Endothelial cell of umbilical vein (primary cell): Measurements from ENCODE around the gene TRAPPC10. TPM values are rescaled to one million over a fixed set of nuclear protein-coding genes. Genes with fewer than 3 reads are reported as not detected.

Experiments used
- BruUV-seq: library from RNA; stranded (reverse); fragments of 400-500 nt; replicated peaks from 2 replicates; lab custom pipeline; 2021; lab: Mats Ljungman, UMichigan
- CTCF ChIA-PET: fragments of 300-600, 350-600 bp; sonication (Branson Sonifier 250); formaldehyde crosslinking; loops from one replicate; lab custom pipeline; 2021; ENCODE audit warnings: antibody characterized with exemption, inconsistent platforms; lab: Charles Lee
- POLR2A ChIA-PET: fragments of 300-600, 350-600 bp; sonication (Branson Sonifier 250); formaldehyde crosslinking; loops from one replicate; lab custom pipeline; 2021; ENCODE audit warnings: antibody characterized with exemption, inconsistent platforms; lab: Charles Lee
- DNase-seq: peaks from one replicate; pipeline ENCODE4 v3.0.0-alpha.2; 2011; ENCODE audit warnings: low read depth, low spot score
- FAIRE-seq: peaks from 2 replicates; lab custom pipeline; 2011; peaks lifted over from hg19 to GRCh38; lab: Jason Lieb, UNC
- H2AFZ ChIP-seq: 2 replicates; pipeline ENCODE4 v1.6.0; 2012; ENCODE audit warnings: low read depth, low read length, control low read depth, inconsistent platforms
- H3K27ac ChIP-seq: 2 replicates; pipeline ENCODE4 v1.5.1; 2011; ENCODE audit warnings: low read depth, mild to moderate bottlenecking, control low read depth, low read length, moderate library complexity; ENCODE audit not compliant: insufficient read depth
- H3K27me3 ChIP-seq, 2 experiments: 2 replicates each; pipeline versions ENCODE4 v1.6.0 to v1.6.1; 2011; ENCODE audit warnings: low read length in 2 of 2, mixed read lengths in 1 of 2; ENCODE audit not compliant: control insufficient read depth in 2 of 2, insufficient read depth in 2 of 2
- H3K36me3 ChIP-seq, 2 experiments: 2 replicates in 1 of 2; 3 replicates in 1 of 2; pipeline ENCODE4 v1.5.1; 2011; ENCODE audit warnings: low read length in 2 of 2, mild to moderate bottlenecking in 1 of 2, moderate library complexity in 1 of 2; ENCODE audit not compliant: control insufficient read depth in 2 of 2, insufficient read depth in 2 of 2; ENCODE audit errors: extremely low read depth in 1 of 2
- H3K4me1 ChIP-seq: 3 replicates; pipeline ENCODE4 v1.5.1; 2011; ENCODE audit warnings: mild to moderate bottlenecking, low read length; ENCODE audit not compliant: control insufficient read depth, insufficient read depth; ENCODE audit errors: extremely low read depth
- H3K4me2 ChIP-seq: 2 replicates; pipeline ENCODE4 v1.6.1; 2011; ENCODE audit warnings: low read length, control low read depth, mixed read lengths; ENCODE audit not compliant: insufficient read depth
- H3K4me3 ChIP-seq, 3 experiments: fragments of 200-600 bp in 1 of 3; sonication (generic), shearing (Covaris generic) in 1 of 3; replicated peaks in 1 of 3; 2 replicates each; pipeline ENCODE4 v1.5.1; 2011 to 2016; ENCODE audit warnings: control low read depth in 3 of 3, low read length in 3 of 3, mild to moderate bottlenecking in 2 of 3, inconsistent platforms in 1 of 3, low read depth in 1 of 3, moderate library complexity in 1 of 3; ENCODE audit not compliant: insufficient read depth in 1 of 3
- H3K79me2 ChIP-seq: 2 replicates; pipeline ENCODE4 v1.6.0; 2012; ENCODE audit warnings: low read length, inconsistent platforms; ENCODE audit not compliant: control insufficient read depth, insufficient read depth
- H3K9ac ChIP-seq: replicated peaks from 2 replicates; pipeline ENCODE3; 2011; ENCODE audit warnings: low read length, control low read depth; ENCODE audit not compliant: insufficient read depth; ENCODE audit errors: extremely low read depth
- H3K9me1 ChIP-seq: replicated peaks from 3 replicates; pipeline ENCODE4 v1.6.0; 2011; ENCODE audit warnings: mild to moderate bottlenecking, low read length; ENCODE audit not compliant: control insufficient read depth, insufficient read depth; ENCODE audit errors: extremely low read depth
- H3K9me3 ChIP-seq: replicated peaks from 2 replicates; pipeline ENCODE4 v1.5.1; 2012; ENCODE audit warnings: low read length, inconsistent platforms; ENCODE audit not compliant: control insufficient read depth, insufficient read depth
- H4K20me1 ChIP-seq: replicated peaks from 2 replicates; pipeline ENCODE3; 2011; ENCODE audit warnings: mild to moderate bottlenecking, low read length; ENCODE audit not compliant: control insufficient read depth, insufficient read depth; ENCODE audit errors: extremely low read depth
- CTCF ChIP-seq, 2 donors: IDR thresholded peaks; 1 replicate in 1 of 2; 2 replicates in 1 of 2; pipeline ENCODE4 v1.5.1; 2011; ENCODE audit warnings: low read length in 2 of 2, mild to moderate bottlenecking in 2 of 2, moderate library complexity in 2 of 2, control low read depth in 1 of 2, inconsistent platforms in 1 of 2, low read depth in 1 of 2; ENCODE audit not compliant: insufficient read depth in 1 of 2; ENCODE audit errors: extremely low read depth in 1 of 2
- EZH2 ChIP-seq: IDR thresholded peaks from 2 replicates; pipeline ENCODE4 v1.6.1; 2012; ENCODE audit warnings: borderline replicate concordance, low read depth, mild to moderate bottlenecking, moderate library complexity, low read length, inconsistent platforms; ENCODE audit not compliant: severe bottlenecking
- FOS ChIP-seq: IDR thresholded peaks from 2 replicates; pipeline ENCODE4 v1.6.1; 2011; ENCODE audit warnings: mild to moderate bottlenecking, low read length, moderate library complexity, borderline replicate concordance; ENCODE audit not compliant: insufficient read depth
- GATA2 ChIP-seq: IDR thresholded peaks from 2 replicates; pipeline ENCODE4 v1.7.0; 2011; ENCODE audit warnings: low read depth, mild to moderate bottlenecking, moderate library complexity, mixed read lengths, low read length; ENCODE audit not compliant: insufficient read length, insufficient read depth
- JUN ChIP-seq: IDR thresholded peaks from 2 replicates; pipeline ENCODE4 v1.6.1; 2011; ENCODE audit warnings: borderline replicate concordance, low read depth; ENCODE audit not compliant: insufficient read length, insufficient read depth
- MAX ChIP-seq: IDR thresholded peaks from 2 replicates; pipeline ENCODE4 v1.6.1; 2011; ENCODE audit not compliant: insufficient read depth, insufficient read length
- MYC ChIP-seq: IDR thresholded peaks from one replicate; pipeline ENCODE4 v1.6.1; 2011; ENCODE audit warnings: mild to moderate bottlenecking, low read depth, low read length
- POLR2A ChIP-seq: IDR thresholded peaks from 2 replicates; pipeline ENCODE4 v1.6.1; 2012; ENCODE audit warnings: low read depth, mild to moderate bottlenecking, control low read depth, low read length
- POLR2AphosphoS5 ChIP-seq: IDR thresholded peaks from 2 replicates; pipeline ENCODE4 v1.6.1; 2012; ENCODE audit warnings: low read depth, mild to moderate bottlenecking, control low read depth, low read length, moderate library complexity; ENCODE audit not compliant: insufficient read depth
- dilution Hi-C: fragments of 300-500 bp; cut with MboI; formaldehyde crosslinking; loops from one replicate; pipeline ENCODE4 v1.15.0; 2019; ENCODE audit warnings: low sequenced_read_pairs; ENCODE audit not compliant: extremely low pct_ligation_motif_present
- intact Hi-C: fragments of 100-400 bp; cut with micrococcal nuclease; formaldehyde crosslinking; loops from one replicate; pipeline ENCODE4 v1.10.0; 2022
- polyA plus RNA-seq, 4 experiments: library from polyadenylated mRNA; depleted of rRNA in 3 of 4; stranded (reverse) in 3 of 4; unstranded in 1 of 4; fragments of >200 nt; gene quantifications; 2 replicates each; pipeline versions ENCODE4 v1.2.1 to v1.2.3, GENCODE V29; 2011 to 2012; ENCODE audit warnings: missing spikeins in 1 of 4
- total RNA-seq: library from RNA; stranded (reverse); gene quantifications from 2 replicates; pipeline ENCODE4 v1.2.3, GENCODE V29; 2021

The TRAPPC10 gene
- total and polyA plus RNA-seq, 2 donors (not counting 3 experiments of a cell fraction or from before 2014, with no cell fraction given), result 21.5 to 33.6 TPM

GRCh38 chr21:44051462-44051941, 39.4 kb downstream of the TRAPPC10 start:
- H3K4me1 ChIP-seq, result peaks cover 7% of the 10 kb centered on the region
- no peak overlapping the region for H3K27ac ChIP-seq
- FAIRE-seq, result no peak
- no peaks in the 10 kb centered on the region for H3K27me3 ChIP-seq
- H4K20me1 ChIP-seq, result no peaks in the 10 kb centered on the region
- H3K9me1 ChIP-seq, result no peaks in the 10 kb centered on the region
- H3K4me3 ChIP-seq, result no peak overlapping the region
- H3K79me2 ChIP-seq, result peaks cover 39% of the 10 kb centered on the region
- H3K36me3 ChIP-seq, result peaks cover 5 to 6% of the 10 kb centered on the region in 2 experiments
- no TSS peak for BruUV-seq
- intact Hi-C loops, result no loop called here
- no peak overlapping the region for H3K9ac ChIP-seq
- dilution Hi-C loops, result no loop called here
- no peaks in the 10 kb centered on the region for H3K9me3 ChIP-seq
- DNase-seq, result no peak
- no peak for TF ChIP-seq MYC
- H3K4me2 ChIP-seq, result no peak overlapping the region
- no peak overlapping the region for H2AFZ ChIP-seq
- ChIA-PET CTCF (no interaction called here), POLR2A (no interaction called here)

GRCh38 chr21:44052071-44052829, 40.1 kb downstream of the TRAPPC10 start:
- Histone ChIP-seq H3K36me3 (peaks cover 2 to 7% of the 10 kb centered on the region in 2 experiments), H3K4me2 (no peak overlapping the region), H3K79me2 (peaks cover 37% of the 10 kb centered on the region), H3K27me3 (no peaks in the 10 kb centered on the region), H3K9ac (no peak overlapping the region), H3K4me3 (no peak overlapping the region), H3K27ac (no peak overlapping the region), H2AFZ (no peak overlapping the region), H3K4me1 (peaks cover 7% of the 10 kb centered on the region), H4K20me1 (no peaks in the 10 kb centered on the region), H3K9me1 (no peaks in the 10 kb centered on the region), H3K9me3 (no peaks in the 10 kb centered on the region)
- no TSS peak for BruUV-seq
- POLR2A ChIA-PET, result no interaction called here
- FAIRE-seq (no peak), DNase-seq (no peak)
- intact Hi-C loops (no loop called here), dilution Hi-C loops (no loop called here)
- TF ChIP-seq EZH2 (no peak), POLR2A (no peak), JUN (no peak), GATA2 (no peak), MYC (no peak), FOS (no peak), CTCF (IDR thresholded peaks at IDR 0.05; ENCODE audit: extremely low read depth in 1 of 2, insufficient read depth in 1 of 2, low read depth in 1 of 2, low read length in 2 of 2) (no peak), MAX (no peak), POLR2AphosphoS5 (no peak)
- CTCF ChIA-PET, result no interaction called here
